GM21825 (cell line): ENCODE results near the gene ITGAL.
"Not testable (repeated sequence)": the region's sequence is repeated elsewhere in the genome, so short reads cannot be mapped to it uniquely, and the experiment has no call there.

Experiments
- ATAC-seq: cut with Tn5 transposase; IDR thresholded peaks from one replicate; pipeline ENCODE4 v1.9.1; 2021; ENCODE audit warnings: mild to moderate bottlenecking, moderate library complexity; ENCODE audit not compliant: unreplicated experiment

The ITGAL gene

DNA sequence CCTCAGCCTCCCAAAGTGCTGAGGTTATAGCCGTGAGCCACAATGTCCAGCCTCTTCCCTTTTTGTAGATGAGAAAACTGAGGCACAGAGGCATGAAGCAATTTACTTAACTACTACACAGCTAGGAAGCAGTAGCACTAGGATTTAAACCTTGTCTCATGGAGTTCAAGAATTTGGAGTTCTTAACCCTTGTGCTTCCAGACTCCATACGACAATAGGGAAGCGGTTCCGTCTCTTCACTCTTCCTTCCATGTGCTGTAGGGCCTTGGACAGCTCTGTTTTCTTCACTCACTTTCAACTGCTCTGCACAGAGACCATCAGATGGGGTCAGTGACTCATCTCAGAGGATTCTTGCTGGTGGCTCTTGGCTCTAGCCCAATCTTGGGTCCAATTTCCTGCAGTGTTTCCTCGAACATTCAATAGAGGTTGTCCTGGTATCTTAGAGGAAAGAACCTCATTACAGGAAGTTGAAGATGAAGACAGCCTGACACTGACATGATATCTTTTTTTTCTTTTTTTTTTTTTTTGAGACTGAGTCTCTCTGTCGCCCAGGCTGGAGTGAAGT is 19.3 kb downstream of the ITGAL start:
- no peak for ATAC-seq

- ATAC-seq: no peak
These were observed 21.5 kb downstream of the ITGAL start for GRCh38 chr16:30493941-30494488.

DNA sequence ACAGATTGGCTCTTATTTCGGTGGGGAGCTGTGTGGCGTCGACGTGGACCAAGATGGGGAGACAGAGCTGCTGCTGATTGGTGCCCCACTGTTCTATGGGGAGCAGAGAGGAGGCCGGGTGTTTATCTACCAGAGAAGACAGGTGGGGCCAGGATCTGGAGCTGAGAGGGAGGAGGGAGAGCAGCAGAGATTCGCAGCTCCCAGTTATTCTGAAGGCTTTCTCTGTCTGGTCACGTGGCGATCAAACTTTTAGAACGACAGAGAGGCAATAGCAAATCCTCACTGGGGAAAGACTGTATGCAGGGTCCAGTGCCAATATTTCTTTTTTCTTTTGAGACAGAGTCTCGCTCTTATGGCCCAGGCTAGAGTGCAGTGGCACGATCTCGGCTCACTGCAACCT is 22.2 kb downstream of the ITGAL start:
- ATAC-seq: no peak

- no peak for ATAC-seq
These were observed 26.7 kb downstream of the ITGAL start for GRCh38 chr16:30499284-30499683.

- ATAC-seq: no peak
These were observed 31.1 kb downstream of the ITGAL start for GRCh38 chr16:30503403-30504296.

DNA sequence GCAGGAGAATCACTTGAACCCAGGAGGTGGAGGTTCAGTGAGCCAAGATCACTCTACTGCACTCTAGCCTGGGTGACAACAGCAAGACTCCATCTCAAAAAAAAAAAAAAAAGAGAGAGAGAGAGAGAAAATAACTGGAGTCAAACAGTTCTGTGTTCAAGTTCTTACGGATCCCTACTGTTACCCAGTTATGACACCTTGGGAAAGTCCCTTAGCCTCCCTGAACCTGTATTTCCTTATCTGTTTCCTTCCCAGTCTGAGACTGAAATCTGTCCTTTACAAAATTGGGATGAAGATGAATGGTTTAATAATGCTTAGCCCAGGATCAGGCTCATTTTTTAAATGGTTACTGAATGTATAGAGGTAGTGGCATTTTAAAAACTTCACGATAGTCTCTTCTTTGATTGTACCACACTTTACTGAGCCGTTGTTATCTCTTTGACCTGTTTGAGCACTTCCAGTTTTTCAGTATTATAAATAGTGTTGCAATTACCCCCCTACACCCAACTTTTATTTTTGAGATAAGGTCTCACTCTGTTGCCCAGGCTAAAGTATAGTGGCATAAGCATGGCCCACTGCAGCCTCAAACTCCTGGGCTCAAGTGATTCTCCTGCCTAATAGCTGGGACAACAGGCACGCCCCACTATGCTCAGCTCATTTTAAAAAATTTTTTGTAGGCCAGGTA is 36.7 kb downstream of the ITGAL start:
- no peak for ATAC-seq

DNA sequence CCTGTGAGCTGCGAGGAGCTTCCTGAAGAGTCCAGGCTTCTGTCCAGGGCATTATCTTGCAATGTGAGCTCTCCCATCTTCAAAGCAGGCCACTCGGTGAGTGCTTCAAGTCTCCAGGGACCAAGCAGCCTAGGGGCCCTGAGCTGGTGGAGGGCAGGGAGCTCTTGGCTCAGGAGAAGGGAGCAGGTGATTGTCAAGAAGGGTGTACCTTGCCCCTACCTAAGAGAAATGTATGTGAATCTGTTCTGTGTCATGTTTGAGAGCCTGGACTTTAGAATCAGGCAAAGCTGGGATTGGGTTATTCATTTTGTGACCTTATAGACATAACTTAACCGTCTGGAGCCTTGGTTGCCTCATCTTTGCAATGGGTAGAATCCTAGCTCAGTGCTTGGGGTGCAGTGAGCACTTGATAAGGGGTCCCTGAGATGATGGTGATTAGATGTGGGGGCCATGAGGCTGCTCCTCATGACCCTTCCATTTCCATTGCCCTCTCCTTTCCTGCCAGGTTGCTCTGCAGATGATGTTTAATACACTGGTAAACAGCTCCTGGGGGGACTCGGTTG is 37.9 kb downstream of the ITGAL start:
- no peak for ATAC-seq

- no peak for ATAC-seq
These were observed 39.0 kb downstream of the ITGAL start for GRCh38 chr16:30511509-30511908.

DNA sequence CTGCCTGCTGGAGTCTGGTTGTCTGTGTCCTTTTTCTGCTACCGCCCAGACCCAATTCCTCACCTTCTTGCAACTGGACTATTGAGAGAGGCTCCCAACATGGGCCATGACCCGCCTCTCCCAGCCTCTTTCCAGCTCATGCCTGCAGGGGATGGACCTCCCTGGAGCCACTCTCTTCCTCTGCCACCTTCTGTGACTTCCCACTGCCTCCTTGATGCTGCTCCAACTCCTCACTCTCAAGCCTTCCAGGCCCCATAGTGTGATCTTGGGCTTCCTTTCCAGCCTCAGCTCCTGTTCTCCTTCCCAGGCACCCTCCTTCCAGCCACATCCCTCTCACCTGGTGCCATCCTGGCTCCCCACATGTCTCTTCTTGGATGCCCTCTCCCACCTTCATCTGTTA is 42.7 kb downstream of the ITGAL start:
- ATAC-seq: no peak

DNA sequence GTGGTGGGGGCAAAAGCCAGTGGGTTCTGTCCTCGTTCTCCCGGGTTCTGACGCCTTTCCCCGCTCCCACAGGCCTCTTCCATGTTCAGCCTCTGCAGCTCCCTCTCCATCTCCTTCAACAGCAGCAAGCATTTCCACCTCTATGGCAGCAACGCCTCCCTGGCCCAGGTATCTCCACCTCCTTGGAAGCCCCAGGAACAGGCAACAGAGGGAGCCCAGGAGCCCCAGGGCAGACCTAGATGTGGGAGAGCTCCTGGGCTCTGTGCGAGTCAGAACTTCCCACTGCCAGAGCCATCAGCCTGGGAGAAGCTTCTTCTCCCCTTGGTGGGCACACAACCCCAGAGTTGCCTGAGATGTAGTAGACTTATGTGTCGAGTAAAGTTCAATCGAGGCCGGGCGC is 46.0 kb downstream of the ITGAL start:
- ATAC-seq: no peak

DNA sequence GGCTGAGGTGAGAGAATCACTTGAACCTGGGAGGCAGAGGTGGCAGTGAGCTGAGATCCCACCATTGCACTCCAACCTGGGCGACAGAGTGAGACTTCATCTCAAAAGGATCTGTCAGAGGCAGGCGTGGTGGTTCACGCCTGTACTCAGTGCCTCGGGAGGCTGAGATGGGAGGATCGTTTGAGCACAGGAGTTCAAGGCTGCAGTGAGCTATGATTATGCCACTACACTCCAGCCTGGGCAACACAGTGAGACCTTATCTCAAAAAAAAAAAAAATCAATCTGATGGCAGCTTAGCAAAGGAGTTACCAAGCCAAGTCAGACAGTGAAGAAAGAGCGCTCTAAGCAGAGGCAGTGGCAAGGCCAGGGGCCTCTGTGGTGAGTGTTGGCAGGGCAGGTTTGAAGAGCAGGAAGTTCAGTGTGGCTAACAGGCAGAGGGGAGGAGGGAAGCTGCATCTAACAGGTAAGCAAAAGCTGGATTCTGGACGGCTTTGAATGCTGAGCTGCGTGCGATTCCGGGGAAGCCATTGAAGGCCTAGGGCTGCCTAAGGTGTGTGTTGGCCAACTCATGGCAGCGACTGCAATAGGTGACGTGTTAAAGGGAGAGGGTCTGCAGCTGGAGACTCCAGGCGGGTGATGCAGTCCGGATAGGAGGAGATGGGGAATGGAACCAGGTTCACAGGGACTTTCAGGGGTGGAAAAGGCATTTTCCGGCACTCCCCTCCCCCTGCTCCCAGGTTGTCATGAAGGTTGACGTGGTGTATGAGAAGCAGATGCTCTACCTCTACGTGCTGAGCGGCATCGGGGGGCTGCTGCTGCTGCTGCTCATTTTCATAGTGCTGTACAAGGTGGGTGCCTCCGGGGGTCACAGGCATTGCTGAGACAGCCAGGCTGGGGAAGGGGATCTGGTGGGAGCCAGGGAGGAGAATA is 46.8 kb downstream of the ITGAL start:
- ATAC-seq: no peak

GRCh38 chr16:30521476-30521872 is 48.9 kb downstream of the ITGAL start:
- no peak for ATAC-seq

DNA sequence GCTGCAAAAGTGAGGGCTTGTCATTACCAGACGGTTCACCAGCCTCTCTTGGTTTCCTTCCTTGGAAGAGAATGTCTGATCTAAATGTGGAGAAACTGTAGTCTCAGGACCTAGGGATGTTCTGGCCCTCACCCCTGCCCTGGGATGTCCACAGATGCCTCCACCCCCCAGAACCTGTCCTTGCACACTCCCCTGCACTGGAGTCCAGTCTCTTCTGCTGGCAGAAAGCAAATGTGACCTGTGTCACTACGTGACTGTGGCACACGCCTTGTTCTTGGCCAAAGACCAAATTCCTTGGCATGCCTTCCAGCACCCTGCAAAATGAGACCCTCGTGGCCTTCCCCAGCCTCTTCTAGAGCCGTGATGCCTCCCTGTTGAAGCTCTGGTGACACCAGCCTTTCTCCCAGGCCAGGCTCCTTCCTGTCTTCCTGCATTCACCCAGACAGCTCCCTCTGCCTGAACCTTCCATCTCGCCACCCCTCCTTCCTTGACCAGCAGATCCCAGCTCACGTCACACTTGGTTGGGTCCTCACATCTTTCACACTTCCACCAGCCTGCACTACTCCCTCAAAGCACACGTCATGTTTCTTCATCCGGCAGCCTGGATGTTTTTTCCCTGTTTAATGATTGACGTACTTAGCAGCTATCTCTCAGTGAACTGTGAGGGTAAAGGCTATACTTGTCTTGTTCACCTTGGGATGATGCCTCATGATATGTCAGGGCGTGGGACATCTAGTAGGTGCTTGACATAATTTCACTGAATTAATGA is 49.5 kb downstream of the ITGAL start:
- ATAC-seq: no peak

DNA sequence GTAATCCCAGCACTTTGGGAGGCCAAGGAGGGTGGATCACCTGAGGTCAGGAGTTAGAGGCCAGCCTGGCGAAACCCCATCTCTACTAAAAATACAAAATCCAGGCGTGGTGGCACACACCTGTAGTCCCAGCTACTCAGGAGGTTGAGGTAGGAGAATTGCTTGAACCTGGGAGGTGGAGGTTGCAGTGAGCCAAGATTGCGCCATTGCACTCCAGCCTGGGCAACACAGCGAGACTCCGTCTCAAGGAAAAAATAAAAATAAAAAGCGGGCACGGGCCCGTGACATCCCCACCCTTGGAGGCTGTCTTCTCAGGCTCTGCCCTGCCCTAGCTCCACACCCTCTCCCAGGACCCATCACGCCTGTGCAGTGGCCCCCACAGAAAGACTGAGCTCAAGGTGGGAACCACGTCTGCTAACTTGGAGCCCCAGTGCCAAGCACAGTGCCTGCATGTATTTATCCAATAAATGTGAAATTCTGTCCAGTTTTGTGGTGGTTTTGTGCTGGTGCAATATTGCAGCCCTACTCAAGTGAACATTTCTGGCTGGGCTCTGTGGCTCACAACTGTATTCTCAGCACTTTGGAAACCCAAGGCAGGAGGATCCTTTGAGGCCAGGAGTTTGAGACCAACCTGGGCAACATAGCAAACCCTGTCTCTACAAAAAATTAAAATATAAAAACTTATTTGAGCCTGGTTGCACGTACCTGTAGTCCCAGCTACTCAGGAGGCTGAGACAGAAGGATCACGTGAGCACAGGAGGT is 50.3 kb downstream of the ITGAL start:
- not testable (repeated sequence) for ATAC-seq

GRCh38 chr16:30523768-30524574 is 51.4 kb downstream of the ITGAL start:
- no peak for ATAC-seq

DNA sequence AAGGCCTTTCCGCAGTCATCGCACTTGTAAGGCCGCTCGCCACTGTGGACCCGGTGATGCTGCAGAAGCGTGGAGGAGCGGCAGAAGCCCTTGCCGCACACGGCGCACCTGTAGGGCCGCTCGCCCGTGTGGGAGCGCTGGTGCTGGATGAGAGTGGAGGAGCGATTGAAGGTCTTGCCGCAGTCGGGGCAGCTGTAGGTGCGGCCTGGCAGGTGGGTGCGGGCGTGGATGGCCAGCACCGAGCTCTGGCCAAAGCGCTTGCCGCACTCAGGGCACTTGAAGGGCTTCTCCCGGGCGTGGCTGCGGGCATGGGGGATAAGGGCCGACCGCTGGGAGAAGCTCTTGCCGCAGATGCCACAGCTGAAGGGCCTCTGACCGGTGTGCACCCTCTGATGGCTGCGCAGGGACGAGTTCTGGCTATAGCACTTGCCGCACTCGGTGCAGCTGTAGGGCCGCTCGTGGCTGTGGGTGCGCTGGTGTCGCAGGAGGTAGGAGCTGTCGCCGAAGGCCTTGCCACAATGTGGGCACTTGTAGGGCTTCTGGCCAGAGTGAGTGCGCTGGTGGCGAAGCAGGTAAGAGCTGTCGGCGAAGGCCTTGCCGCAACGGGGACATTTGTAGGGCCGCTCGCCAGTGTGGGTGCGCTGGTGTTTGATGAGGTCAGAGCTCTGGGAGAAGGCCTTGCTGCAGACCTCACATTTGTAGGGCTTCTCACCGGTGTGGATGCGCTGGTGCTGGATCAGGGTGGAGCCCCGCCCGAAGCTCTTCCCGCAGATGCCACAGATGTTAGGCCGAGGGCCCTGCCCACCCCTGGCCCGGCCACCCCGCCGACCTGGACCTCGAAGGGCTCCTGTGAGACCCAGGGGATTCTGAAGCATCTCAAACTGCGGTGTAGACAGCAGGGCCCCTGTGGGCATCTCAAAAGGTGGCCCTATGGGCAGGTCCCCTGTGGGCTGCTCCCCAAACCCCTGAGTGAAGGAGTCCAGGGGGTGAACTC is 52.3 kb downstream of the ITGAL start:
- ATAC-seq: no peak

GRCh38 chr16:30525844-30526136 is 53.2 kb downstream of the ITGAL start:
- ATAC-seq: no peak
